ENCODE data around the gene TMEM247. TPM values are rescaled to one million over a fixed set of nuclear protein-coding genes. Genes with fewer than 3 reads are reported as not detected.

The TMEM247 gene
- total and polyA plus RNA-seq, 3 donors from 2014 or later, result 18.5 to 59.4 (median 27.2) TPM

DNA sequence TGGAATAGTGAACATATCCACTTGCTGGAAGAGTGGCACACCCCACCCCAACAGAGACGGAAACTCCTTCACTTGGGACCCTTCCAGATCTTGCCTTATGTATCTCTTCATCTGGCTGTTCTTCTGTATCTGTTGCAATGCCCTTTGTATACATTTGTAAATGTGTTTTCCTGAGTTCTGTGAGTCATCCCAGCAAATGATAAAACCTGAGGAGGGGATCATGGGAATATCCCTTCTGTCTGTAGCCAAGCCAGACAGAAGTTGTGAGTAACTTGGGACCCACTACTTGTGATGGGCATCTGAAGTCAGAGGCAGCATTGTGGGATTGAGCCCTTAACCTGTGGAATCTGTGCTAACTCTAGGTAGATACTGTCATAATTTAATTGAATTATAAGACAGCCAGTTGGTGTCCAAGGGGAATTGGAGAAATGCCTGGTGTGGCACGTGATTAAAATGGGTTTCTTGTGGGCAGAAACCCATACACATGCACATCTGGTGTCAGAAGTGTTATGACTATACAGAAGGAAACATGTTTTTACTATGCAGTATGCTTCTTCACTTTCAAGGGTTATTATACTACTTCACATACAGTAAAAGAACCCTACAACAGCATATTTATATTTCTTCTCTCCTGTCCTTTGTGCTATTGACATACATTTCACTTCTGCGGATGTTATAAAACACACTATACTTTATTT is 32.3 kb upstream of the TMEM247 start:
- Histone ChIP-seq H3K27me3 (no peaks in the 10 kb centered on the region), H3K4me1 (no peaks in the 10 kb centered on the region), H3K36me3 (ENCODE audit: low read depth, missing control alignments) (no peaks in the 10 kb centered on the region), H3K27ac (no peak overlapping the region), H3K9me3 (no peaks in the 10 kb centered on the region), H3K4me3 (no peak overlapping the region)
- no peak for DNase-seq
- 86 to 92% methylated on average over 3 of the region's 3 CpGs for WGBS, 2 donors
- intact Hi-C loops (cut with DNase I; ENCODE audit: low total_unique reads), result loop anchor here (5.0 kb wide), 1 partner anchor 220 kb away; no protein-coding TSS in a partner anchor
- TF ChIP-seq, protein P1, sequence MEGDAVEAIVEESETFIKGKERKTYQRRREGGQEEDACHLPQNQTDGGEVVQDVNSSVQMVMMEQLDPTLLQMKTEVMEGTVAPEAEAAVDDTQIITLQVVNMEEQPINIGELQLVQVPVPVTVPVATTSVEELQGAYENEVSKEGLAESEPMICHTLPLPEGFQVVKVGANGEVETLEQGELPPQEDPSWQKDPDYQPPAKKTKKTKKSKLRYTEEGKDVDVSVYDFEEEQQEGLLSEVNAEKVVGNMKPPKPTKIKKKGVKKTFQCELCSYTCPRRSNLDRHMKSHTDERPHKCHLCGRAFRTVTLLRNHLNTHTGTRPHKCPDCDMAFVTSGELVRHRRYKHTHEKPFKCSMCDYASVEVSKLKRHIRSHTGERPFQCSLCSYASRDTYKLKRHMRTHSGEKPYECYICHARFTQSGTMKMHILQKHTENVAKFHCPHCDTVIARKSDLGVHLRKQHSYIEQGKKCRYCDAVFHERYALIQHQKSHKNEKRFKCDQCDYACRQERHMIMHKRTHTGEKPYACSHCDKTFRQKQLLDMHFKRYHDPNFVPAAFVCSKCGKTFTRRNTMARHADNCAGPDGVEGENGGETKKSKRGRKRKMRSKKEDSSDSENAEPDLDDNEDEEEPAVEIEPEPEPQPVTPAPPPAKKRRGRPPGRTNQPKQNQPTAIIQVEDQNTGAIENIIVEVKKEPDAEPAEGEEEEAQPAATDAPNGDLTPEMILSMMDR (IDR thresholded peaks at IDR 0.05), result no peak
- no peak for TF ChIP-seq POLR2A (IDR thresholded peaks at IDR 0.05)

DNA sequence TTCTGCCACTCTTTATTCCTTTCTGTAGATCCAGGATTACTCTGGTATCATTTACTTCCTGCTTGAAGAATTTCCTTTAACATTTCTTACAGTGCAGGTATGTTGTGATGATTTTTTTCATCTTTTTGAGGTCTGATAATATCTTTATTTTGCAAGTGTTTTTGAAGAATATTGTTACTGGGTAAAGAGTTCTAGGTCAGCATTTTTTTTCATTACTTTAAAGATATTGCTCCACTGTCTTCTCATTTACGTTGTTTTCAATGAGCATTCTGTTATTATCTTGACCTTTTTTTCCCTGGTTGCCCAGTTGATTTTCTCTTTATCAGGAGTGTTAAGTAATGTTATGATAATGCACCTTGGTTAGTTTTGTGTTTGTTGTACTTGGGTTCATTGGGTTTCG is 31.7 kb upstream of the TMEM247 start:
- H3K27me3 ChIP-seq, result no peaks in the 10 kb centered on the region
- 65 to 89% methylated on average over 2 of the region's 2 CpGs for WGBS, 2 donors
- intact Hi-C loops (cut with DNase I; ENCODE audit: low total_unique reads), result loop anchor here (5.0 kb wide), 1 partner anchor 220 kb away; no protein-coding TSS in a partner anchor

DNA sequence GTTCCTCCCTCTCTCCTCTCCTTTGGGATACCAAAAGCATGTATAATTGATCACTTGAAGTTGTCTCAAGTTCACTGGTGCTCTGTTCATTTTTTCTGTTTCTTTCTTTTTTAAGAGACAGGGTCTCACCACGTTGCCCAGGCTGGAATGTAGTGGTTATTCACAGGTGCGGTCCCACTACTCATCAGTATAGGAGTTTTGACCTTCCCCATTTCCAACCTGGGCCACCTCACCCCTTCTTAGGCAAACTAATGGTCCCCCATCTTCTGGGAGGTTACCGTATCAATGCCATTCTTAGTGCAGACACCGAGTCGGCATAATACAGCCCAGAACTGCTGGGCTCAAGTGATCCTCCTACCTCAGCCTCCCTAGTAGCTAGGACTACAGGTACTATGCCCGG is 31.3 kb upstream of the TMEM247 start:
- H3K27ac ChIP-seq, result no peak overlapping the region
- TF ChIP-seq, protein P1 (IDR thresholded peaks at IDR 0.05), result no peak
- TF ChIP-seq POLR2A (IDR thresholded peaks at IDR 0.05), result no peak
- DNase-seq, result no peak
- H3K27me3 ChIP-seq, result no peaks in the 10 kb centered on the region
- H3K4me3 ChIP-seq, result no peak overlapping the region
- intact Hi-C loops (cut with DNase I; ENCODE audit: low total_unique reads), result loop anchor here (5.0 kb wide), 1 partner anchor 221 kb away; no protein-coding TSS in a partner anchor
- no peaks in the 10 kb centered on the region for H3K4me1 ChIP-seq
- WGBS, 2 donors, result 93 to 96% methylated on average over 6 of the region's 6 CpGs
- no peaks in the 10 kb centered on the region for H3K9me3 ChIP-seq
- H3K36me3 ChIP-seq (ENCODE audit: low read depth, missing control alignments), result no peaks in the 10 kb centered on the region

More for the DNA sequence above, 31.7 kb upstream of the TMEM247 start:
- no peak overlapping the region for H3K4me3 ChIP-seq
- no peak overlapping the region for H3K27ac ChIP-seq
- H3K36me3 ChIP-seq (ENCODE audit: low read depth, missing control alignments), result no peaks in the 10 kb centered on the region
- no peaks in the 10 kb centered on the region for H3K4me1 ChIP-seq
- H3K9me3 ChIP-seq, result no peaks in the 10 kb centered on the region
- DNase-seq, result no peak
- TF ChIP-seq, protein P1 (IDR thresholded peaks at IDR 0.05), result no peak
- TF ChIP-seq POLR2A (IDR thresholded peaks at IDR 0.05), result no peak

DNA sequence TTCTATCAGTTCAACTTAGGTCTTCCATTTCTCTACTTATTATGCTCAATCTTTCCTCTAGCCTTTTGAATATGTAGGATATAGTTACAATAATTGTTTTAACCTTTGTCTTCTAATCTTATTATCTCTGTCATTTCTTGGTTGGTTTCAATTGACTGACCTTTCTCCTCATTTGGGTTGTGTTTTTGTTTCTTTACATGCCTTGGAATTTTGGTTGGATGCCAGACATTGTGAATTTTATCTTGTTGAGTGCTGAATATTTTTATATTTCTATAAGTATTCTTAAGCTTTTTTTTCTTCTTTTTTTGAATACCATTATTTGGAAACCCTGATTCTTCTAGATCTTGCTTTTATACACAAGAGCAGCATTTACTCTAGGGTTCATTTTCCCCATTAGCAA is 30.7 kb upstream of the TMEM247 start:
- no peak overlapping the region for H3K27ac ChIP-seq
- no peaks in the 10 kb centered on the region for H3K27me3 ChIP-seq
- intact Hi-C loops (cut with DNase I; ENCODE audit: low total_unique reads), result loop anchor here (5.0 kb wide), 1 partner anchor 221 kb away; no protein-coding TSS in a partner anchor
- H3K36me3 ChIP-seq (ENCODE audit: low read depth, missing control alignments), result no peaks in the 10 kb centered on the region
- DNase-seq, result no peak
- H3K4me3 ChIP-seq, result no peak overlapping the region
- TF ChIP-seq, protein P1 (IDR thresholded peaks at IDR 0.05), result no peak
- TF ChIP-seq POLR2A (IDR thresholded peaks at IDR 0.05), result no peak
- H3K4me1 ChIP-seq, result no peaks in the 10 kb centered on the region
- no peaks in the 10 kb centered on the region for H3K9me3 ChIP-seq

DNA sequence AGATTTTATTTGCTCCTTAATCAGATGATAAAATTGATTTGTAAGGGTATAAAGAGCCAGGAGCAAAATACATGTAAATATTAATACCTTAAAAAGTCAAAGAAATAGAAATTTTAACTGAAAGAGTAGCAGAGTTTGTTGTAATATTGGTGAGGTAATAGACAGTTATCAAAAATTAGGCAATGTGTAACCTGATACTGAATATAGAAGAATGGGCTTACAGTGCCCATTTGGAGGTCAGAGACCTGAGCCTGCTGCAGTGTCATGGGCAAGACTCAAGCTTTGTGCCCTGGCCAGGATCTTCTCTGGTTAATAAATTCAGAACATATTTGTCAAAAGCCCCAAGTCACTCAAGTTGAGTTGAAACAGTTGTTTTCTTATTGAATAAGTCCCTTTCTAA is 29.7 kb upstream of the TMEM247 start:
- no peak for TF ChIP-seq POLR2A (IDR thresholded peaks at IDR 0.05)
- TF ChIP-seq, protein P1 (IDR thresholded peaks at IDR 0.05), result no peak
- DNase-seq, result no peak
- intact Hi-C loops (cut with DNase I; ENCODE audit: low total_unique reads), result loop anchor here (5.0 kb wide), 1 partner anchor 222 kb away; no protein-coding TSS in a partner anchor

More for the DNA sequence above, 29.7 kb upstream of the TMEM247 start:
- Histone ChIP-seq H3K4me1 (no peaks in the 10 kb centered on the region), H3K9me3 (no peaks in the 10 kb centered on the region), H3K27me3 (no peaks in the 10 kb centered on the region), H3K36me3 (ENCODE audit: low read depth, missing control alignments) (no peaks in the 10 kb centered on the region), H3K27ac (no peak overlapping the region), H3K4me3 (no peak overlapping the region)

Data from testis (tissue), 3 donors.